Measurements from ENCODE around the gene SORCS3. TPM values are rescaled to one million over a fixed set of nuclear protein-coding genes. Genes with fewer than 3 reads are reported as not detected.

Gene SORCS3
- total RNA-seq, 1 experiment from 2014 or later: 0.18 TPM

- H3K36me3 ChIP-seq (ENCODE audit: control insufficient read depth, insufficient read depth, low read length): no peaks in the 10 kb centered on the region
- no peak for TF ChIP-seq CTCF (IDR thresholded peaks at IDR 0.05; ENCODE audit: insufficient read depth in 1 of 2, low read depth in 1 of 2, low read length in 1 of 2, severe bottlenecking in 1 of 2, unreplicated experiment in 1 of 2)
- H3K36me3 Mint-ChIP-seq (ENCODE audit: insufficient read depth, unreplicated experiment): no peaks in the 10 kb centered on the region
- no peaks in the 10 kb centered on the region for H3K4me1 ChIP-seq
- no peak overlapping the region for H3K4me3 ChIP-seq (ENCODE audit: low read depth, low read length)
- no peak overlapping the region for H3K27ac Mint-ChIP-seq (ENCODE audit: unreplicated experiment)
- DNase-seq: no peak
- intact Hi-C loops (cut with micrococcal nuclease; ENCODE audit: unreplicated experiment): no loop called here
- CTCF ChIA-PET: no interaction called here
- no peaks in the 10 kb centered on the region; the same call in 1 of the 2 replicates for H3K27me3 ChIP-seq (replicated peaks; ENCODE audit: control insufficient read depth, insufficient read depth, low read length)
- H3K27me3 Mint-ChIP-seq (ENCODE audit: insufficient read depth, unreplicated experiment): peaks cover 16% of the 10 kb centered on the region
- POLR2A ChIA-PET: no interaction called here
- H3K9me3 Mint-ChIP-seq (ENCODE audit: unreplicated experiment): no peaks in the 10 kb centered on the region
- no peaks in the 10 kb centered on the region for H3K4me1 Mint-ChIP-seq (ENCODE audit: low read depth, unreplicated experiment)
- no peaks in the 10 kb centered on the region for H3K9me3 ChIP-seq
- no TSS peak for BruUV-seq (replicated peaks)
- H3K4me3 Mint-ChIP-seq (ENCODE audit: unreplicated experiment): no peak overlapping the region
Observed at GRCh38 chr10:104795411-104795810, 154.3 kb downstream of the SORCS3 start.

GRCh38 chr10:104796823-104797222 is 155.7 kb downstream of the SORCS3 start:
- Mint-ChIP-seq H3K4me1 (ENCODE audit: low read depth, unreplicated experiment) (no peaks in the 10 kb centered on the region), H3K36me3 (ENCODE audit: insufficient read depth, unreplicated experiment) (no peaks in the 10 kb centered on the region), H3K4me3 (ENCODE audit: unreplicated experiment) (no peak overlapping the region), H3K27ac (ENCODE audit: unreplicated experiment) (no peak overlapping the region), H3K9me3 (ENCODE audit: unreplicated experiment) (no peaks in the 10 kb centered on the region), H3K27me3 (ENCODE audit: insufficient read depth, unreplicated experiment) (peaks cover 18% of the 10 kb centered on the region)
- no peaks in the 10 kb centered on the region for H3K4me1 ChIP-seq
- DNase-seq: no peak
- no peaks in the 10 kb centered on the region for H3K9me3 ChIP-seq
- BruUV-seq (replicated peaks): no TSS peak
- H3K27me3 ChIP-seq (replicated peaks; ENCODE audit: control insufficient read depth, insufficient read depth, low read length): no peaks in the 10 kb centered on the region; the same call in 1 of the 2 replicates
- no peaks in the 10 kb centered on the region for H3K36me3 ChIP-seq (ENCODE audit: control insufficient read depth, insufficient read depth, low read length)
- no peak overlapping the region for H3K4me3 ChIP-seq (ENCODE audit: low read depth, low read length)
- TF ChIP-seq CTCF (IDR thresholded peaks at IDR 0.05; ENCODE audit: insufficient read depth in 1 of 2, low read depth in 1 of 2, low read length in 1 of 2, severe bottlenecking in 1 of 2, unreplicated experiment in 1 of 2): no peak
- intact Hi-C loops (cut with micrococcal nuclease; ENCODE audit: unreplicated experiment): no loop called here
- ChIA-PET POLR2A (no interaction called here), CTCF (no interaction called here)

- no peak overlapping the region for H3K4me3 Mint-ChIP-seq (ENCODE audit: unreplicated experiment)
- no peaks in the 10 kb centered on the region for H3K4me1 ChIP-seq
- ChIA-PET CTCF (interaction anchor here (0.5 kb wide), 1 partner anchor 521 kb away, joined by 3 read pairs; no protein-coding TSS in a partner anchor), POLR2A (no interaction called here)
- H3K4me3 ChIP-seq (ENCODE audit: low read depth, low read length): no peak overlapping the region
- no peaks in the 10 kb centered on the region for H3K36me3 Mint-ChIP-seq (ENCODE audit: insufficient read depth, unreplicated experiment)
- H3K4me1 Mint-ChIP-seq (ENCODE audit: low read depth, unreplicated experiment): no peaks in the 10 kb centered on the region
- intact Hi-C loops (cut with micrococcal nuclease; ENCODE audit: unreplicated experiment): no loop called here
- no peak for DNase-seq
- no peaks in the 10 kb centered on the region for H3K27me3 ChIP-seq (replicated peaks; ENCODE audit: control insufficient read depth, insufficient read depth, low read length)
- H3K9me3 ChIP-seq: no peaks in the 10 kb centered on the region
- no peaks in the 10 kb centered on the region for H3K36me3 ChIP-seq (ENCODE audit: control insufficient read depth, insufficient read depth, low read length)
- peaks cover 13% of the 10 kb centered on the region for H3K27me3 Mint-ChIP-seq (ENCODE audit: insufficient read depth, unreplicated experiment)
- no peaks in the 10 kb centered on the region for H3K9me3 Mint-ChIP-seq (ENCODE audit: unreplicated experiment)
- BruUV-seq (replicated peaks): no TSS peak
- no peak for TF ChIP-seq CTCF (IDR thresholded peaks at IDR 0.05; ENCODE audit: insufficient read depth in 1 of 2, low read depth in 1 of 2, low read length in 1 of 2, severe bottlenecking in 1 of 2, unreplicated experiment in 1 of 2)
- H3K27ac Mint-ChIP-seq (ENCODE audit: unreplicated experiment): no peak overlapping the region
Observed at GRCh38 chr10:104802941-104803340, 161.9 kb downstream of the SORCS3 start.

Data from Caco-2 (cell line).